GM06990 (cell line): Measurements from ENCODE around the gene RGSL1.

Source experiments
- DNase-seq: peaks from one replicate; pipeline ENCODE4 v3.0.0-alpha.2; 2011; ENCODE audit not compliant: insufficient read length; ENCODE audit errors: extremely low read depth
- H3K27me3 ChIP-seq: replicated peaks from 2 replicates; pipeline ENCODE4 v1.6.0; 2011; ENCODE audit warnings: low read length; ENCODE audit not compliant: control insufficient read depth, insufficient read depth
- H3K36me3 ChIP-seq: 2 replicates; pipeline ENCODE4 v1.5.1; 2011; ENCODE audit warnings: low read length; ENCODE audit not compliant: control insufficient read depth, insufficient read depth
- H3K4me3 ChIP-seq: replicated peaks from 2 replicates; pipeline ENCODE4 v1.5.1; 2011; ENCODE audit warnings: low read depth, mild to moderate bottlenecking, control low read depth, low read length
- CTCF ChIP-seq: IDR thresholded peaks from 2 replicates; pipeline ENCODE4 v1.5.1; 2011; ENCODE audit warnings: low read length, control low read depth, mild to moderate bottlenecking, inconsistent platforms; ENCODE audit not compliant: insufficient read depth, poor library complexity, severe bottlenecking

RGSL1 gene

DNA sequence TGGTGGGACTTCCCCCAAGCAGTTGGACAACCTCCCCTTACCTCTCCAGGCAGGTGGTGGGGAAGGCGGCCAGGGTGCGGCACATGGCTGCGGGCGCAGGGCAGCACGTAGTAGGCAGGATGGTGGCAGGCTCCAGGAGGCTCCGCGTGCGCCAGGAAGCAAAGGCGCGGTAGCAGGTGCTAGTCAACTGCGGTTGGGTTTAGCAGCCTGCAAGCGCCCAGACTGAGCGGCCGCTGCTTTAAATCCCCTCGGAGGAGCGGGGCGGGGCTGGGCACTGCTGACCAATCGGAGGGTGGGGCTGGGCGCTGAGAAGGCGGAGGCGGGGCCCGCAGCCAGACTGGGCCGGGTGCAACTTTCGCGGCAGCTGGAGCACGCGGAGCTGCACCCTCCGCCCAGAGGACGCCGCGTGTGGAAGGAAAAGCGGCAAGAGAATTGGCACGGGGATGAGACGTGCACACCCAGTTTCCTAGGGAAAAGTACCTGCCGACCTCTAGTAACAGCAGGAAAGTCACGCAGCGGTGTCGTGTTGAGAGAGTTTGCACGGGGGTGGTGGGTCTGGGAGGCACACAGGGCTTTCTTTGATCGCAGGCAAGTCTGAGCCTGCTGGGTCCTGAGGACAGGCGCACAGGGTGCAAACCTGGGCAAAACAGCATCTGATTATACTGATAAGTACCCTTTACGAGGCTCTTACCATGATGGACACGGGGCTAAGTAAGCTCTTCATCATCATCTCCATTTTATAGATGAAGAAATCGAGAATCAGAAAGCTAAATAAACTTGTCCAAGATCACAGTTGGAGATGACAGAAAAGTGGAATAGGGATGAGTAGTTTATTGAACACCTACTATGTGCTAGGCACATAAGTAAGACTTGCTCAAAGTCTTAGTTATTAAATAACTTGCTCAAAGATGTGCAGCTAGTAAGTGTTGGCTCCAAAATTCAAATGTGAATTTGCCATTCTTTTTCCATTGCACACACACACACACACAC is 154.5 kb downstream of the RGSL1 start, which contains the start of gene RGS16:
Gene RGS16, minus strand, starts transcription at position 215 of the 990 bp plus-strand sequence. Its CDS starts 130 bp downstream, at position 85.
- peak; percentile 1 for TF ChIP-seq CTCF
- H3K4me3 ChIP-seq: peak within 1 kb of the TSS; percentile 87
- H3K36me3 ChIP-seq: peaks cover 22% of the 10 kb centered on the region
- DNase-seq: peak; percentile 95
- H3K27me3 ChIP-seq: no peaks in the 10 kb centered on the region

DNA sequence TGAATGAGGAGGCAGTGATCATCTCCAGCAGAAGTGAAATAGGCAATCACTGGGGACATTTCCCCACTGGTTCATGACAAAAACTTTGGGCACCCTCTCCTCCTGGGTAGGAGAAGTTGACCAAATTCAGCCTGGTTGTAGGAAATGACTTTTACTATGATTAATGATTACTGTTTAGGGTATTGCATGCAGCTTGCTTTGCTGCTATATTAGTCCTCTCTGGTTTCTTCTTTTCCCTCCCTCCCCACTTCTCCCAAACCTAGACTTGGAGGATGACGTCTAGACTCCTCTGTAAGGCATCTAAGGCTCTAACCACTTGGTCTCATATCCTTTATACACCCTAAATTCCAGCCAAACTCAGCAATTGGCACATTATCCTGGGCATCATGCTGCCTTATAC is 157.6 kb downstream of the RGSL1 start:
- DNase-seq: no peak

GRCh38 chr1:182608236-182608635 is 158.3 kb downstream of the RGSL1 start:
- TF ChIP-seq CTCF: no peak
- Histone ChIP-seq H3K36me3 (no peaks in the 10 kb centered on the region), H3K27me3 (no peaks in the 10 kb centered on the region), H3K4me3 (no peak overlapping the region)
- DNase-seq: no peak

More for the DNA sequence above, 157.6 kb downstream of the RGSL1 start:
- Histone ChIP-seq H3K27me3 (no peaks in the 10 kb centered on the region), H3K36me3 (no peaks in the 10 kb centered on the region), H3K4me3 (no peak overlapping the region)
- TF ChIP-seq CTCF: no peak

DNA sequence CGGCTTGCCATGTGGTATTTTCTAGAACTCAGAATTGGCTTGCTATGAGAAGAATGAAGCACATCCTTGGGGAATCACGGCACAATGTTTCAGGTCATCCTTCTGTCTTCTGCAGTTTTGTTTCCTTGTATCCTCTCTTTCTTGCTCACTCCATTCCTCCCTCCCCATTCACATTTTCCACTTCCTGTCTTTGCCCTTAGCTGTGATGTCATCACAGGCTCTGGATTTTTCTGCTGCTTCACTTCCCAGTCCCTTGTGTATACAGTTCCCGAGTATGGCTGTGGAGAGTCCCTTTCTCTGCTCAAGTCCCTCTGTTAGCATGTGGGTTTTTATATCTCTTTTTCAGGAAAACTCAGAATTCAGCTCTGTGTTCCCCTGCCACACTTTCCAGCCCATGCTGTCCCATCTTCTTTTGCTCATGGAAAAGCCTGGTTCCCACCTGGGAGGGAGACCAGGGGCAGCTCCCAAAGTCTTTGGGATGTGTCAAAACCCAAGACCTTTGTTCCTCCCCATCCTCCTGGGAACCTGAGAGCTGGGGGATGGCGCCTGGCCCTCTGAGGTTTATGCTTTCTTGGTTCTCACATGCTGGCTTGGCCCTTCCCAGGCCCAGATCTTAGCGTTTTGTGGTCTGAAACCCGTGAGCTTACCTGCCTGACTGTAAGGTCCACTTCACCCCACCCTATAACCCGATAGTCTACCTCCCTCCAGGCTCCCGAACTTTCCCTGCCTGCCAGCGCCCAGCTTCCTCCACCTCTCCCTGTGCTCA is 159.1 kb downstream of the RGSL1 start:
- Histone ChIP-seq H3K36me3 (no peaks in the 10 kb centered on the region), H3K27me3 (no peaks in the 10 kb centered on the region), H3K4me3 (no peak overlapping the region; the same call in 1 of the 2 replicates)
- no peak for TF ChIP-seq CTCF
- DNase-seq: no peak
